ENCODE data around the gene NXPH4. TPM values are rescaled to one million over a fixed set of nuclear protein-coding genes. Genes with fewer than 3 reads are reported as not detected.

NXPH4 gene
- polyA plus RNA-seq, 3 donors, result 2.0 to 4.5 (median 3.4) TPM

GRCh38 chr12:57236201-57236924, 19.8 kb downstream of the NXPH4 start:
- 21 to 33% (median 25%) methylated on average over 40 of the region's 40 CpGs for WGBS, 3 donors

DNA sequence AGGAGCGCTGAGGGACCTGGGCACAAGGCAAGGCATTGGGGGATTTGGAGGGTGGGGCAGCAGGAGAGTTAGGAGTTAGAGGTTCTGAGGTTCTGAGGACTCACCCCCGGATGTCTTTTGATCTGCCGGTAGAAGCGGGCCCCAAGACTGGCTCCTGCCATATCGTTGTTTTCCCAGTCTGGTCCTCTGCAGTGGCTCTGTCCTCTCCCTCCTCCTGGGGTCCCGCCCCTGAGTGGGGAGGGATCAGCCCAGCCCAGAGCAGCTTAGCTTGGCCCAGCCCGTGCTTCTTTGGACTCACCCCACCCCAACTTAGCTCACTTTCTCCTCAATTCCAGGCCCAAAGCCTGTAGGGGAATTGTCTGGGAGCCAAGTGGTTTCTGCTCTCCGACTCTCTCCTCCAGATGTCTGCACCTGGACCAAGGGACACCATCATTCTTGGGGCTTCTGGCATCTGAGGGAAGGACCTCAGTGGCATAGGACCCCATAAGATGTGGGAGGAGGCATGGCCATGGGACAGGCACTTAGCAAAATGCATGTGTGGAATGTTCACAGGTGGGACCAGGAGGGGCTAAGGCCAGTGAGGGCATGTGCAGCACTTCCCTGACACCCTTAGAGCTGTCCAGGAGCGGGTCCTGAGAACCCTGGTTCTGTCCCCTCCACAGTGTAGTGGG, 20.5 kb downstream of the NXPH4 start:
- H3K27ac ChIP-seq (ENCODE audit: low read depth, low read length), result no peak overlapping the region
- 22 to 42% (median 27%) methylated on average over 7 to 9 of the region's 9 CpGs for WGBS, 3 donors

More at GRCh38 chr12:57236201-57236924, 19.8 kb downstream of the NXPH4 start:
- no peak overlapping the region for H3K27ac ChIP-seq (ENCODE audit: low read depth, low read length)

- H3K27ac ChIP-seq (ENCODE audit: low read depth, low read length), result no peak overlapping the region
- 40 to 48% (median 44%) methylated on average over 5 of the region's 5 CpGs for WGBS, 3 donors
These were observed 21.0 kb downstream of the NXPH4 start for GRCh38 chr12:57237596-57237931.

DNA sequence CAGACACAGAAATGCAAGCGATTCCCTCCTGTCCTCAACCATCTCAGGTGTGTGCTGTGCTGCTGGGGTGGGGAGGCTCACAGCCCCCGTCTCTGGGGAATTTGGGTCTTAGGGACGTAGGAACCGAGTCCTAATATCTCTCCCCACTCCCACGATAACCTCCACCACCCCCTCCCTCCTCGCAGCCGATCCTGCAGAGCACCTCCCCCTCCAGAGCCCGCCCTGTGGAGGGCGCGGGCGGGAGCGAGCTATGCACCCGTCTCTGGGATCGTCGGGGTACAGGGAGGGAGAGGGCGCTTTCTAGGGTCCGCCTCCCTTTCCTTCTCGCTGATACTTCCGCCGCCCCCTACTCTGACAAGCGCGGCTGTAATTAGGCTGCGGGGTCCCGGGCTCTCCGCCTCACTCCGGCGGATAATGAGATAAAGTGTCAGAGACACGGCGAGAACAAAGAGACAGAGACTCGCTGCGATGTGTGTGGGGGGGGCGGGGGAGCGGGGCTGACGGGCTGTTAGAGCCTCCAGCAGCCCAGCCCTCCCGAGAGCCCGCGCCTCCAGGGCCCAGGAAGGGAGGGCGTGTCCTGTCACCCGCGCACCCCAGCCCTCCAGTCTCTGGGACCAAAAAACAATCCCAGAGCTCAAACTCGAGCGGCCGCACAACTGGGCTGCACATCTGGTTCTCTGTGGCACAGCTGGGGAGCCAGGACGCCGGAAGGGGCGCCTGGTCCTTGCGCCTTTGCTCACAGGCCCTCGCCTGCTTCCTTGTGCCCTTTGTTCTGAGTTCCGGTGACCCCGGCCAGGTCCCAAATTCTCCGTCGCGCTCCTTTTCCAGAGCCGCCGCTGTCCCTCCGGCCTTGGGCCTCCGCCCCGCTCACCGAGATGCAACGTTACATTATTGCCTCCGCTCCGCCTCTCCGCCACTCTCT, 21.6 kb downstream of the NXPH4 start:
- no peak overlapping the region for H3K27ac ChIP-seq (ENCODE audit: low read depth, low read length)
- WGBS, 3 donors, result 3 to 6% (median 3%) methylated on average over 58 to 63 of the region's 63 CpGs

GRCh38 chr12:57238854-57239554, 22.4 kb downstream of the NXPH4 start:
- WGBS, 3 donors, result 1 to 2% (median 1%) methylated on average over 34 to 47 of the region's 47 CpGs
- no peak overlapping the region for H3K27ac ChIP-seq (ENCODE audit: low read depth, low read length)

- 0 to 3% (median 2%) methylated on average over 14 of the region's 14 CpGs for WGBS, 3 donors
- no peak overlapping the region for H3K27ac ChIP-seq (ENCODE audit: low read depth, low read length)
These were observed 23.0 kb downstream of the NXPH4 start for GRCh38 chr12:57239587-57240065.

DNA sequence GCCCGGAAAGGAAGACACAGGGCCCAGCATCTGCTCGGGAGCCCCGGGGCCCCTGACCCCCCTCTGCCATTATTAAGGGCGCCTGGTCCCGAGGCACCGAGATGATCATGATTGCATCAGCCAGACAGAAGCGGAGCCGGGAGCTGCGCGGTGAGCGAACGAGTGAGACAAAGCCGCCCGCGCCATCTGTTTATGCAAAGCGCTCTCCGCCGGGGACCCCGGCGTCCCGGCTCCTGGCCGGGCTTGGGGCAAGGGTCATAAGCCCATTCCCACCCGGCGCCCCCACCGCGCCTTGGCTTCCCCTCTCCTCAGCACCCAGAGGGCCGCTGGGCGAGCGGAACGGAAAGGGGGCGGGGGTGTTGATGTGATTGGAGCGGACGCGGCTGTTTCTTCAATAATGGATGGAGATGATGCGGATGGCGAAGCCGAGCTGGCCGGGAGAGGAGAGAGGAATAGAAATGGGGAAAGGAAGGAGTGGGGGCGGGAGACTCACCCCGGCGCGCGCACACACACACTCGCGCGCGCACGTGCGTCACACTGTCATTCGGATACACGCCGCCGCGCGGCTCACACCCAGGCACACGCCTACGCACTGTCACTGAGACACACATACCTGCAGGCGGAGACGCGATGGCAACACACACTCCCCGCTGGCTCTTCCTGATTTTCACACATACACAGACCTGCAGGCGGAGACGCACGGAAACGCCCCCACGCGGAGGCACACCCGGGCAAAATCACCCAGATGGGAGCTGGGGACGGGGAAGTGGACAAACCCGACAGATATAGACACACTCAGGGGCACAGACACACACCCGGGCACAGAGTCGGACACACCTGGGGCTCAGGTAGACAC, 23.7 kb downstream of the NXPH4 start:
- no peak overlapping the region for H3K27ac ChIP-seq (ENCODE audit: low read depth, low read length)
- WGBS, 3 donors, result 1% methylated on average over 70 to 72 of the region's 72 CpGs

- H3K27ac ChIP-seq (ENCODE audit: low read depth, low read length), result no peak overlapping the region
- WGBS, 3 donors, result 11 to 21% (median 14%) methylated on average over 19 of the region's 19 CpGs
These were observed 24.4 kb downstream of the NXPH4 start for GRCh38 chr12:57240926-57241401.

DNA sequence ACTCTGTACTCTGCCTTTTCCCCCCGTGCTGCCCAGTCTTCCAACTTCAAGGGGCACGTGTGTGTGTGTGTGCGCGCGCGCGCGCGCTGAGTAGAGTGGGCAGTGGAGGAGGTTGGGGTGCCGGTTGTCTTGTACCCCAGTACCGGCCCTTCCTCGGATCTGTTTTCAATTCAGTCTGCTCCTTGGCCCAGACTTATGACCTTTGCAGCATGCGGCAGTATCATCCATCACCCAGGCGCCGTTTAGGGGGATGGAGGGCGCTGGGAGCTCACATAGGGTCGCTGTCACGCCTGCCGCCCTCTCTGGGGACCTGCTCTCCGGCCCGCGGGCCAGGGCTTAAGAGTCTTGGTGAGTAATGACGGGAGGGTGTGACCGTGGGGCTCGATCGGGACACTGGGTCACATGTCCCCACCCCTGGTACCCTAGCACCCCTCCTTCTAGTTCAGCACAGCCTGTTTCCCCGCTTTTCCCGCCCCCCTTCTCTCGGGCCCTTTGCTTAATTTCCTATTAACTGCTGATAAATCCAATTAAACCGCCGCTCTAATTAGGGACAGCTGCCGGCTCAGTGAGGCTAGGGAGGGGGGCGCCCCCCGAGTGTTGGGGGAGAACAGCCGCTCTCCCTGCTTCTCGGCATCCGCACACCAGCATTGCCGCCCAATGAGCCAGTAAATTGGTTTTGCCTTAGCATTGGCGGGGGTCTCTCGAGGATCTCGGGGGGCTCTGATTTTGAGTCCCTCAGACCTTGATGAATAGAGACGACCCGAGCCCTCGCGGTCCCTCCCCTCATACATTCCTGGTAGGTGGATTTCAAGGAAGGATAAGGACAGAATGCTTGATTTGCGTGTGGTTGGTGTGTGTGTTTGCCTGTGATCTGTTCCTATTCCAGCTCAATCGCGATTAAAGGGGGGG, 25.1 kb downstream of the NXPH4 start:
- 8 to 11% (median 10%) methylated on average over 48 of the region's 48 CpGs for WGBS, 3 donors
- H3K27ac ChIP-seq (ENCODE audit: low read depth, low read length), result no peak overlapping the region

DNA sequence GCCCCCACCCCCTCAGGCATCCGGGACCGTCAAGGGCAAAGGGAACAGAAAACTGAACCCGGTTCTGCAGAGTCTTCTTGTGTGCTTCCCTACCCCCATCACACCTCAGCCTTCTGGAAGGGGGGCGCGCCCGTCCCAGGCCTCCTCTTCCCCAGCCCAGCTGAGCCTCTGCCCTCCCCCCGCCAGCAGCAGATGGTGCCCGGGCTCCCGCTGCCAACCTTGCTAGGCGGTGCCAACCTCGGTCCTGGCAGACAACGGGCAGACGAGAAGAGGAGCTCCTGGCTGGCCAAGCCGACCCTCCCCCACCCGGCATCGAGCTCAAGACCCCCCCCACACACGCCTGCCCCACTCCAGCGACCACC, 25.7 kb downstream of the NXPH4 start:
- 0 to 4% (median 4%) methylated on average over 13 to 18 of the region's 18 CpGs for WGBS, 3 donors
- no peak overlapping the region for H3K27ac ChIP-seq (ENCODE audit: low read depth, low read length)

DNA sequence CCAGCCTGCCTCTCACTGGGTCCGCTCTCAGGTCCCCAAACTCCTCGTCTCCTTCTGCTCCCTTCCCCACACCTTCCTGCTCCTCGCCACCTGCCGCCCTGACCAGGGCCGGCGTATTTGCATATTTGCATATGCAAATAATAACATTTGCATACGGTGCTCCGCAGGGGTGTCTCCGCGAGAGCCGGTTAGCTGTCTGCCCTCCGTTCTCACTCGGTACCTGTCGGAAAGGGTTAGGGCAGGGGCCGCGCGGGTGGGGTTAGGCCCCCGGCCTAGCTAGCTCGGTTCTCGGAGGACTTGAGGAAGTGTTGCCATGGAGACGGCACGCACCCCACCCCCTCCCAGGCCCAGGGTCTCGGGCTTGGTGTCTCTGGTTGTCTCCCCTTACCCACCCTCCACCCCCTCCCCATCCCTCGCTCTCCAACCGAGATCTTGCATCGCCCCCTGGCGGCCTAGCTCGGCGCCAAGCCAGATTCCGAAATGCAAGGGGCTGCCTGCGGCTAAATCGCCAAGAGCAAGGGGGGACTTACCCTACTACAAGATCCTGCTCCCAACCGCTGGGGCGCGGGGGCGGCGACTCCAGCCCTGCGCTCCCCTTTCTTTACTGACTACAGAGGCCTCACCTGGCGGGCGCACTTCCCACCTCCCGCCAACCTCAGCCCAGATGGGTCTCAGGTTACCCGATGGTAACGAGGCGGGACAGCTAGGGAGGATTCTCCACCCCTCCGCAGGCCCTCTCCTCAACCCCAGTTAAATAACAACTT, 26.3 kb downstream of the NXPH4 start:
- 1 to 2% (median 1%) methylated on average over 42 to 45 of the region's 45 CpGs for WGBS, 3 donors

DNA sequence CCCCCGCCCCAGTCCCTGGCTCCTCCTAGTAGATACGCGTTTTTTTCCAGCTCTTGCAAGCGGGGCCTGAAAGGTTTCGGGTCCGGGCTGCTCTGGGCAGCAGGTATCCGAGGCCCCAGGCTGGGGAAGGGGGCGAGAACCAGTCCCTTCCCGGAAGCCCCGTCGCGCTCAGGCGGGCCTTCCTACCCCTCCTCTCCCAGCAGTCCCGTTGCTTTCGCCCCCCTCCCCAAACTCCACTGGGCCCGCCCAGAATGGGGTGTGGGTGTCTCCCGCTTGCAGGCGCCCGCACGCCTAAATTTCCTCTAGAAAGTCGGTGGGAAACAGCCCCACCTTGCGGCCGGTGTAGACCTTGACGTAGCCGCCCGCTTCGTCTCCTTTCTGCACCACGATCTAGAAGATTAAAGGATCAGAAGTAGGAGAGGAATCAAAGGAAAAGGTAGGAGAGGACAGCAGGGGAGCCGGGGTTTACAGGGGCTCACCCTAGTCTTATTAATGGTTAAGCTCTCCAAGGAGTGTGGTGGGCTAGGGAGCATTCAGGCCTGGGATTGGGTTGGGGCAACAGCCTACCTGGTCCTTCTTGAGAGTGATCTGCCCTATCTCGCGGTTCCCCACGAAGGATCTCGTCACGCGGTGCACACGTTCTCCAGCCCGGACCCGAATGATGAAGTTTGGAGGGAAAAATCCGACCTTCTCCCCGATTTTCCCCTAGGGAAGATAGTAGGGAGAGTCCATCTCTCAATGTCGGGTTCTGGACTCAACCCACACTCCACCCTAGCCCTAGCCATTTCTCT, 27.1 kb downstream of the NXPH4 start:
- H3K27ac ChIP-seq (ENCODE audit: low read depth, low read length), result no peak overlapping the region
- WGBS, 3 donors, result 7 to 9% (median 8%) methylated on average over 38 to 41 of the region's 41 CpGs

More for the DNA sequence above, 26.3 kb downstream of the NXPH4 start:
- no peak overlapping the region for H3K27ac ChIP-seq (ENCODE audit: low read depth, low read length)

GRCh38 chr12:57244312-57244696, 27.7 kb downstream of the NXPH4 start:
- WGBS, 3 donors, result 64 to 74% (median 65%) methylated on average over 6 of the region's 6 CpGs

GRCh38 chr12:57247041-57247440, 30.4 kb downstream of the NXPH4 start:
- WGBS, 3 donors, result 95 to 100% (median 96%) methylated on average over 1 of the region's 1 CpG
- H3K27ac ChIP-seq (ENCODE audit: low read depth, low read length), result no peak overlapping the region

More at GRCh38 chr12:57244312-57244696, 27.7 kb downstream of the NXPH4 start:
- H3K27ac ChIP-seq (ENCODE audit: low read depth, low read length), result no peak overlapping the region
